GM18502 (cell line): ENCODE measurements around the gene UCKL1.
"Not testable (repeated sequence)": the region's sequence is repeated elsewhere in the genome, so short reads cannot be mapped to it uniquely, and the experiment has no call there.

Experiments used
- ATAC-seq: cut with Tn5 transposase; IDR thresholded peaks from one replicate; pipeline ENCODE4 v1.9.1; 2021; ENCODE audit warnings: mild to moderate bottlenecking; ENCODE audit not compliant: unreplicated experiment, poor library complexity

Gene UCKL1

DNA sequence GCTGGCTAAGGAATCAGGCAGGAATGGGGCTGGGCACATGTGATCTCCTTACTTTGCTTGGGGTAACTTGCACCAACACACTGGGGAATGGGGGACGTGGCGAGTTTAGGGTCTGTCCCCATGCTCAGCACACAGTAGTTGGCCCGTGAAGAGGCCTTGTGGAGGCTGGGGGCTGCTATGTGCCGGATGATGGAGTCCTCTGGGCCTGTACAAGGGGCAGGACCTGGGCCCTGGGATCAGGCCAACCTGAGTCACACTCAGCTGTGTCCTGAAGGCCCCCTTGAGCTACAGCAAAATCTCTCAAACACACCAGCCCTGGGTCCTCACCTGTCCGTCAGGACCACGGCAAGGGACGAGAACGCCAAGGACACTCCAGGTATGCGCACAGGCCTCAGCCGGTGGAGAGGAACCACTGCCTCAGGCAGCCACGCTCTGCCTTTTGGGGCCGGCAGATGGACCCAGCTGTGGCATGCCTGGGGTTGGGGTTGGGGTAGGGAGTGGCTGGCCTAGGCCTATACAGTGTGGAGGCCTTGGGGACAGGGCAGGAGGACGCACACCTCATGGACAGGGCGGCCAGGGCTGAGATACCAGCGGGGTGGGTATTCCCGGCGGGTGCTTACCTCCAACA is 11.1 kb downstream of the UCKL1 start:
- ATAC-seq: no peak

DNA sequence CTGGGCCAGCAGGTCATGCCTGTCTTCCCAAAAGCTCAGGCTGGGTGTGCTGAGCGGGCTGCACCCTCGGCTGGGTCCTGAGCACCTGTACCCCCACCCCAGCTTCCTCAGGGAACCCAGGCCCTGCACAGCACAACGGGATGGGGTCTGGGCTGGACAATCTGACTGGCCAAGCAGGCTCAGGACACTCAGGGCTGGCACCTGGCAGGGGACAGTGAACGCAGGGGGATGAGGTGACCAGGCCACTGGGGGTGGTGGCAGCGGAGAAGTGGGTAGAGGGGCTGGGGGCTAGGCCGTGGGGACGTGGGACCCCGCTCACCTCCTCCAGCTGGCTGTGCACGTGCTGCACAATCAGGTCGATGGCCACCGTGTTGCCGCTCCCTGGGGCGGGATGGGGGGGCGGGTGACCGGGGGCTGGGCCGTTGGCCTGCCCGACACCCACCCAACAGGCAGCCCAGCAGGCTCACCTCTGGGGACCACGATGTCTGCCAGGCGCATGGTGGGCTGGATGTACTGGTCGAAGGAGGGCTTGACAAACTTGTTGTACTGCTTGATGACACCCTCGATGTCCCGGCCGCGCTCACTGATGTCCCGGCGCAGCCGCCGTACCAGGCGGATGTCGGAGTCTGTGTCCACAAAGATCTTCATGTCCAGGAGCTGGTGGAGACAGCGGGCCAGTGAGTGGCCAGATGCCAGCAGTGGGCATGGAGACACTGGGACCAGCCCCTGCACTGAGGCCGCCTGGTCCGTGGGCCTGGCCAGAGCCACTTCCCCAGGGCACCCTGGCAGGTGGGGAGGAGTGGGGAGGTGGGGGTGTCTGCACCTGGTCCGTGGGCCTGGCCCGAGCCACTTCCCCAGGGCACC is 11.9 kb downstream of the UCKL1 start:
- ATAC-seq: no peak

DNA sequence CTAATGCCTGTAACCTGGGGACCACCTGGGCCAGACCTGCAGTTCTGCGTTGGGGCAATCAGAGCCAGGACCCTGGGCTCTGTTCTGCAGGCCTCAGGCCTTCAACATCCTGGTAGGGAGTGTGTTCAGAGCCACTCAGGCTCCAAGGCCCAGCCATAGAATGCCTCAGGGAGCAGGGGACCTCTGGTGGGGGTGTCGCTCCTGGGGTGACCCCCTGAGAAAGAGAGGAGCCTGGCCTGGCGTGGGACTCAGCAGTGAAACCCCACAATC is 12.5 kb downstream of the UCKL1 start:
- ATAC-seq: no peak

DNA sequence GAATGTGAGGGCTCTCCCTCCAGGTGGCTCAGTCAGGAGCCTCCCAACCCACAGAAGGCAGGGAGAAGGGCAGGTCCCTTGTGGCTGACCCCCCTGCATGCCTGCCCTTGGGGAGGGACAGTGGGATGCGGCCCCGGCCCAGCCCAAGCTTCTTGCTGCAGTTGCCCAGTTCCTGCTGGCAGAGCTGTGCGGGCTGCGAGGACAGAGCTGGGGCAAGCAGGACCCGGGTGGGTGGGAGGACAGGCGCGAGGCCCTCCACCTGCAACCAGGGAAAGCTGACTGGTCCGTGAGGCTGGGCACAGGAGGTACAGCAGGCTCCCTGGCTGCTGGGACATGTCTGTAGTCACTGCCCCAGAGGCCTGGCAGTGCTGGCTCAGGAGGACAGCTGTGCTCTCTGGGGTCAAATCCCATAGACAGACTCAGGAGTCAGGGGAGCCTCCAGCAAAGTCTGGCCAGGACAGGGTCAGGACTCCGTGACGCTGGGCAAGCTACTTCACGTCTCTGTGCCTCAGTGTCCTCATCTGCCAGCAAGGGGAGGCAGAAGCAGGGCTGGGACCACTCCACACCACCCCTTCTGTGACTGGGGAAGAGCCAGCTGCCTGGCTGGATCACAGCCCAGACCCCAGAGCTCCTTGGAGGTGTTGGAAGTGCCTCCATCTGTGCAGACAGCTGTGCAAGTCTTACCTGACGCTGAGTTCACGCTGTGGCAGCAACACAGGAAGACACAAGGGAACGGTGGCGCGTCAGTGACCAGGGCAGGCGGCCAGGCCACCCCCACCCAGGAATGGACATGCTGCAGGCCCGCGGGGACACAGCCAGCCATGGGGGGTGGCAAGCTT is 13.0 kb downstream of the UCKL1 start:
- ATAC-seq: no peak

DNA sequence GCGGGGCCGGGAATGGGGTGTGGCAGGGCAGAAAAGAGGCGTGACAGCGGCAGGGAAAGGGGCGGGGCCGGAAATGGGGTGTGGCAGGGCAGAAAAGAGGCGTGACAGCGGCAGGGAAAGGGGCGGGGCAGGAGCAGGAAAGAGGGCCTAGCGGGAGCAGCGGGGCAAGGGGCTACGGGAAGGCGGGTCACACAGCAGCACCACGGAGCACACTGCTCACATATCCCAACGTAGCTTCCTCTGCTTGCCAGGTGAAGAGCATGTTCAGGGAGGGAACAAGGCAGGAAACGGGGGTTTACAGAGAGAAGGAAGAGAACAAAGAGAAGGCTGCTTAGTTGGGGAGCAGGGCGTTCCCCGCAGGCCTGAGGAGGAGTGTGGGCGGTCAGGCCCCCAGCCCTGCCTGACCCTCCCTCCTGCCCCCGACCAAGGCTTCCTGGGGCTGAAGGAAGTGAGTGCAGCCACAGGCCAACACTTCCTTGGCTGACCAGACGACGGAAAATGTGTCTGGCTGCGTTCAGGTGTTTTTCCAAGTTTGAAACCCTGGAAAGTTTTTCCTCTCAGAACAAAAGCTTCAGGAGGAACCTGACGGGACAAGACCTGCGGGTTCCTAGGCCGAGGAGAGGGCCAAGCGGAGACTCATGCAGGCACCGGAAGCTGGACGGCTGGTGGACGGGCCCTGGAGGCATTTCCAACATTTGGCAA is 13.8 kb downstream of the UCKL1 start:
- no peak for ATAC-seq

DNA sequence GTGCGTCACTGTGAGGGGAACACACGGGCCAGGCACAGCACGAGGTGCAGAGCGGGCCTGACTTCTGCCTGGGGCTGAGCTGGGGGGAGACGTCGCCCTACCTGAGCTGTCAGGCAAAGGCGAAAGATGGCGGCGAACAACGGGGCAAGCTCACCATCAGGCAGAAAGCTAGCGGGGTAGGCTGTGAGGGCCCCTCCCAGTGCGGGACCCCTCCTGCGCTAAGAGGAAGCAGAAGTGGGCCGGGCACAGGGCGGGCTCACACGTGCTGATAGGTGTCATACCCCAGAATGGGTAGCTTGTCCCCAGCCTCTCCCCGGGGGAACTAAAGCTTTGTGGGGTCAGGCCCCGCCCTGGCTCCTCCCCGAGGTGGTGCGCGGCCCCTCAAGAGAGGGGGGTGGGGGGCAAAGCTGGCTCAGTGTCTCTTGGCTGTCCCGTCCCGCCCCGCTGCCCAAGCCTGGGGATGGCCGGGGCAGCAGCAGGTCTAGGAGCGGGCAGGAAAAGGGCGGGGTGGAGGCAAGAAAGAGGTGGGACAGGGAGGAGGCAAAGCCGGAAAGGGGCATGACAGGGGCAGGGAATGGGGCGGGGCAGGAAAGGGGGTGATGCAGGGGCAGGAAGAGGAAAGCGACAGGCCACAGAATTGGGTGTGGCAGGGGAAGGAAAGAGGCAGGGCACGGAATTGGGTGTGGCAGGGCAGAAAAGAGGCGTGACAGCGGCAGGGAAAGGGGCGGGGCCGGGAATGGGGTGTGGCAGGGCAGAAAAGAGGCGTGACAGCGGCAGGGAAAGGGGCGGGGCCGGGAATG is 14.7 kb downstream of the UCKL1 start:
- no peak for ATAC-seq

DNA sequence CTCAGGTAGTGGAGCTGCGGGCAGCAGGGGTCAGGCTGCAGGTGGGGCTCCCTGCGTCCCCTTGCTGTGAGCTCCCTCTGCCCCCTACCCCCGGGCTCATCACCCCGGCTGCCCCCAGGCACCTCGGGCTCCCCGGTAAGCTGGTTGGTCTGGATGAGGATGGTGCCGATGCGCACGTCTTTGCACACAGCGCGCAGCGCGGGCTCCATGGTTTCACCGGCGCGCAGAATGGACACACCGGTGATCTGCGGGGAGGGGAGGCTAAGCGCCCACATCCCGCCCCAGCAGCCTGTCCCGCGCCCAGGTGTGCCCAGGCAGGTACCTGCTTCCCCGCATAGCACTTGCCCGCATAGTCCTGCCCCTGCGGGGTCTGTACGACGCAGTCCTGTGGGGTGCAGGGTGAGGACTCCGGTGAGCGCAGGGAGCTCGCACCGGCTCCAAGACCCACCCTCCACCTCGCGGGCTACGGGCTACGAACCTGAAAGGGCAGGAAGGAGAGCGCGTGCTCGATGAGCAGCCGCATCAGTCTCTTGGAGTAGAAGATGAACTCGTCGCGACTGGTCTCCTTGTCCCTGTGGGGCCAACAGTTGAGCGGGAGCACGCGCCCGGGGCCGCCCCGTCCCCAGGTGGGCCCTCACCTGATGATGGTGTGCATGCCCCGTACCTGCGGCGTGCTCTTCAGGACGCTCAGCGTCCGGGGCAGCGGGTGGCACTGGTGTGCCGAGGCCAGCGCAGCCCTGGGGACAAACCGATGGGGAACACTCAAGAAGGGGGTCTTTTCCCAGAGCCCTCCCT is 15.5 kb downstream of the UCKL1 start:
- no peak for ATAC-seq

DNA sequence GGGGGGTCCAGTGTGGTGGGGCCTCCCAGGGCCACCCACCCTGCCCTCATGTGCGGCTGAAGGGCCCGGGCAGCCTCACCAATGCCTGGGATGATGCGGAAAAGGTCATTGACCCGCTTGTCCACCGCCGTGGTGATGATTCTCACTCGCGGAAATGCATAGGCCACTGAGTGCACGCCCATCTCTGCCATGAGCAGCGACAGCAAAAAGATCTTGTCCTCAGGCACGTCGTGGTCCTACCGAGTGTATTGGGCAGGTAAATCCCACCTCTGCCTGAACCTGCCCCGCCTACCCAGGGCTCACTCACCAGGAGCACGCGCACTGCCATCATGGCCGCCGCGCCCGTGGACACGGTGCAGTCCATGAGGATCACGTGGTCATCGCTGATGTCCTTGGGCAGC is 16.1 kb downstream of the UCKL1 start:
- ATAC-seq: no peak

DNA sequence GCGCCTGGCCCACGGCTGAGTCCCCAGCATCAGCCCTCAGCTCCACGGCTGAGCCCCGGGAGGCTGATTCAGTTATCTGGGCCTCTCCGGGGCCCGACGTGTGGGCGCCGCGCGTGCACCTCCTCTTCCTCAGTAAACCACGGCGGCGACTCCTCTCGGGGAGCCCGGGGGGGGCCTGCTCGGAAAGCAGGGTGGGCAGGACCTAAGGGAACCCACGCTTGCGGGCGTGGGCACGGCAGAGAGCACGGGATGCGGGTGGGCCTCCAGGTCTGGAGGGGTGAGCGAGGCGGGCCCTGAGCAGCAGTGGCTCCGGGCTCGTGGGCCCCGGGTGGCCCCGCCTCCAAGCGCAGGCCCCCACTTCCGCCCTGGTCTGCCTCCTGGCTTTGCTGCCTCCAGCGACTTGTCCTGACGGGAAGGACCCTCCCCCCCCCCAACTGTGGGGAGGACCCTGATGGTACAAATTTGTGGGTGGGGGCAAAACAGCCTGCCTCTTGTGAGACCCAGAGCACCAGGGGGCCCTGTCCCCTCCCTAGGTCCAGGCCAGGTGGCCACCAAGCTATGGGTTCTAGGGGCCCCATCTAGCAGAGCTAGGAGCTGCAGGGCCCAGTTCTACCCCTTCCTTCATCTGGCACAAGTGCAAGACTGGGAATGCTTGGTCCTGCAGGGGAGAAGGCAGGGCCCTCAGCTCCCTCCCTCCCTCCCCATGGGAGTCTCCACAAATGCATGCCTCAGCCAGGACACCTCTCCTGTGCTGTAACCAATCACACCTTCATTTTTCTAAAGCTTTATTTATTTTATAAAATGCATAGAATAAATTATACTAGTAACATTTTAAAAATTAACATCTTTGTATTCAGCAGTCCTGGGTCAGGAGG is 16.9 kb downstream of the UCKL1 start:
- no peak for ATAC-seq

DNA sequence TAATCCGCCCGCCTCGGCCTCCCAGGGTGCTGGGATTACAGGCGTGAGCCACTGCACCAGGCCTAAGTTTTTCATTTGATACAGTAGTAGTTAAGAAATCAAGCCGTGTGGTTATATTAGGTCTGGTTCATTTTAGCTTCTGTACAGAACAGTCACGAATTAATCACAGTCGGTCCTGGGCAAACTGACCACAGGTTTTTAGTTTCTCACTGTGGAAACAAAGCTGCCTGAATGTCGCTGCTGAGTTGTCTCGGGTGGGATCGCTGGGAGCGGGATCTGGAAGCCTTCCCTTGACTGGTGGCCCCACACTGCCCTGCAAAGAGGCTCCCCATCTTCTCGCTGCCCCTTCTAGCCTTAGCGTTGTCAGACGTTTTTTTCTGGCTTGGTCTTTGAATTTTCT is 18.6 kb downstream of the UCKL1 start:
- ATAC-seq: no peak

DNA sequence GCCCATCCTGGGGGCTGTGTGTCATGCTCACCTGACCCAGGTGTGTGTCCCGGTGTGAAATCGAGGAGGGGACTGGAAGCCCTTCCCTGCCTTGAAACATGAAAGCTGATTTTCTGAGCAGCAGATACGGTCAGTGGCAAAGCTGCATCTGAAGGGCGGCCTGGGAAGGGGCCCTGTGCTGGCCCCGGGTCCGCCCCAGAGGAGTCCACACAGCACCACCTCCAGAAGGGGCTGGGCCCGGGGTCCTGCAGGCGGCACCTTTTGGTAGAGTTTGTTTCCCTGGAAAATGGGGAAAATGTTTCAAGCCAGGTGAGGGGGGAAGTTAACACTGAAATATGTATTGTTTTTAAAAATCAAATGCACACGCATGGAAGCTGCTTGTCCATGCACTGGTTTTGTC is 20.8 kb downstream of the UCKL1 start:
- no peak for ATAC-seq

DNA sequence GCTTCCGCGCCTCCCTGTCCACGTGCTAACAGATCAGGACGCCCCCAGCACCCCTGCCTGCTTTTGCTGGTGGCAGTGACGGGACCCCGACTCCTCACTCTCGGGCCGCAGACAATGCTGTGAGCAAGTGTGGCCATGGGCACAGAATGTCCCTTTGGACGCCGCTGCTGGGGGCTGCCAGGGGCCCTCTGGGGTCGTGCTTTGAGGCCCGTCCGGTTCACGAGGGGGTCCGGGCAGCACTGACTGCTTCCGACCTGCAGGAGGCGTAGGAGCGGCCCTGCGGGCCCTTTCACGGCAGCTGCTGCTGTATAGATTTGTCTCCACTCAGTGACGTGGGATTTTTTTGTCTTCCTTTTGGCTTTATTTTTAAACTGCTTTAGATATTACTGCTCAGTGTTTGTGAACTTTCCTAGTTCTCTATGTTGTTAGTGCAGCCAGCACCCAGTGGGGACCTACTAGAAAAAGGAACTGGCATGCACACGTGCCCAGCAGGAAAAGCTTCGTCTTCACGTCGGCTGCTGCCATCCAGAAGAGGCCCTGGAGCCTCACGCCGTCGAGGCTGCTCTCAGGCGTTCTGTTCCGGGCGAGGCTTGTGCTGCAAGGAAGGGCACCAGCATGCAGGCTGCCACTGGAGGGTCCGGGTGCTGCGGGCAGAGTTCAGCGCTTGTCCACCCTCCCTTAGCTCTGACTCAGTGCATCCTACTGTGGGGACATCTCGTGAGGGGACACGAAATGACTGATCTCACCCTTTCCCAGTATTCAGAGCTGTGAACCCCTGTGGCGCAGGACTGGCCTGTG is 21.7 kb downstream of the UCKL1 start:
- no peak for ATAC-seq

DNA sequence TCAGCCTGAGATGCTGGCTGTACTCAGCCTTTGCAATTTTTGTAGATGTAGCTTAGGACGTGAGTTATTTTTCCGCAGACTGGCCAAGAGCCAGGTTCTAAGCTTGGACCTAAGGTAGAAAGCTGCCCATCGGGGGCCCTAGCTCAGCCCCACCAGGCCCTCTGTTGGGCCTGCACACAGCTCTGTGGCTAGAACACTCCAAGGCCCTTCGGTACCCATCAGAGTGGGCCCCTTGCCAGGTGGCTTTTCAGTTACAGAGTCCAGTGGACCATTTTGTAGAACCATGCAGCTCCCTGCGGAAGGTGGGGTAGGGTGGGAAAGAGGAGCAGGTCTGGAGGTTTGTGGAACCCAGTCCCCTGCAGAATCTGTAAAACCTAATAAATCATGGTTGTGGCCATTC is 22.6 kb downstream of the UCKL1 start:
- ATAC-seq: no peak

DNA sequence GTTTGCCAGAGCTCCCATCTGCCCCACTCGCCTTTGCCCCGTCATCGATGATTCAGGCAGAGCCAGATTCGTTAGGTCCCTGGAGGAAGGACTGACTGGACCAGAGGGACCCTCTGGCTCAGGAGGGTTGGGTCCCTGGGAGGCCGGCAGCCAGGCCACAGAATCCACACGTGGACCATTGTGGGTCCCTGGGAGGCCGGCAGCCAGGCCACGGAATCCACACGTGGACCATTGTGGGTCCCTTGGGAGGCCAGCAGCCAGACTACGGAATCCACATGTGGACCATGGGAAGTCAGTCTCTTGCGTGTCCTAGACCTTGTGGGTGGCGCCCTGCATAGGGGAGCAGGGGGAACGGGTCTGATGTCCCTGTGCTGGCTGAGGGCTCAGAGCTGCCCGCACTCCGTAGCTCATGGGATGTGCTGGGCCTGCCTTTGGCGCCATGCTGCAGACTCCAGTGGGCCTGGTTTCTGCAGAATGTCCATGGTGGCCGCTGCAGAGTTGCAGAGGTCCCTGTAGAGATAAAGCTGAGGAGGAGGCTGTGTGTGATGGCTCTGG is 23.5 kb downstream of the UCKL1 start:
- no peak for ATAC-seq

DNA sequence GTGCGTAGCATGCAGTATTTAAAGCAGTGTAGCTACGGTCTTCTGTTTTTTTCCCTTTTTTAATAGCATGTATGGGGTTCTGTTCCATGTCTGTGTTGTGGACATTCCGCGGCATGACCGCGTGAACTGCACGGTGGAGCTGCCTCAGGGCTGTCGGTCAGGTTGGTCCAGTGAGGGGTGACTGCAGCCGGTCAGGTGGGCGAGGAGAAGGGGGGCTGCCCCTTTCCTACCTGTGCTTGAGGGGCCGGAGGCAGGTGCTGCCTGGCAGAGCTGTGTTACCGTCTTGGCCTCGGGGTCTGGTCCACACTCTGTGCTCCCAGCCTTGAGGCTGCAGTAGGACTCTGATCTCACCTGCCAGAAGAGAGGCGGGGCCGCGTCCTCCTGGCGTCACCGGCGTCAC is 24.5 kb downstream of the UCKL1 start:
- no peak for ATAC-seq

DNA sequence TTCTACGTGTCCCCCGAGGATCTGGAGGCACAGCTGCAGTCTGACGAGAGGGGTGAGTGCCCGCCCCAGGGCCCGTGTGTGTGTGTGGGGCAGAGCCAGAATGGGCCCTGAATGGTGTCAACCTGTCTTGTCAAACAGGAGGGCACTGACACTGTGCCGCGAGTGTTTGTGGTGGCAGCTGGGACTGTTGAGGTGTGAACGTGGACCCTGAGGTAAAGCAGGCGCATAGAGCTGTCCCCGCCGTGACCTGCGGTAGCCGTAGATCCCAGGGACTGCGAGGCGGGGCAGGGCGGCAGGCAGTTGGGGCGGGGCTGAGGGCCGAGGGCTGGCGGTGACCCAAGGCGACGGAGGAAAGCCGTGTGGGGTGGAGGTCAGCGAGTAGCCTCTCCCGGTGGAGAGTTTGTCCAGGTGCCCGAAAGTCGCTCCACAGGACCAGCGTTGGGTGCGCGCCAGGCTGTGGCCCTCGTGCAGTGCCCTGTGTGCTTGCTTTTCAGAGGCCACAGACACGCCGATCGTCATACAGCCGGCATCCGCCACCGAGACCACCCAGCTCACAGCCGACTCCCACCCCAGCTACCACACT is 25.2 kb downstream of the UCKL1 start:
- no peak for ATAC-seq

DNA sequence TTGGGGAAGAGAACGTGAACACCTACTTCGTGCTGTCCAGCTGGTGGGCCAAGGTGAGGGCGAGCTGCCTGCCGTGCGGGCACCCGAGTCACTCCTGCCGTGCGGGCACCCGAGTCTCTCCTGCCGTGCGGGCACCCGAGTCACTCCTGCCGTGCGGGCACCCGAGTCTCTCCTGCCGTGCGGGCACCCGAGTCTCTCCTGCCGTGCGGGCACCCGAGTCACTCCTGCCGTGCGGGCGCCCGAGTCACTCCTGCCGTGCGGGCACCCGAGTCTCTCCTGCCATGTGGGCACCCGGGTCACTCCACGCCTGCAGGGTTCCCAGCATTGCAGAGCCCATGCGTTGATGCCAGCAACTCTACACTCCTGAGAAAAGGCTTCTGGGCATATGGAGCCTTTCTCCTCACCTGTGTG is 26.7 kb downstream of the UCKL1 start:
- ATAC-seq: not testable (repeated sequence)
